ENCODE measurements around the gene TRIM21. TPM values are rescaled to one million over a fixed set of nuclear protein-coding genes. Genes with fewer than 3 reads are reported as not detected.

The TRIM21 gene
- total RNA-seq, 1 donor from 2014 or later = 28.1 TPM

GRCh38 chr11:4385978-4386740 lies 7.3 kb downstream of the TRIM21 start:
- peaks cover 4% of the 10 kb centered on the region for H3K27me3 Mint-ChIP-seq (ENCODE audit: unreplicated experiment)
- H3K4me3 Mint-ChIP-seq (ENCODE audit: unreplicated experiment) = peak overlapping the region; percentile 68
- H3K4me1 Mint-ChIP-seq (ENCODE audit: unreplicated experiment) = peaks cover 3% of the 10 kb centered on the region
- H3K36me3 Mint-ChIP-seq (ENCODE audit: low read depth, unreplicated experiment) = peaks cover 38% of the 10 kb centered on the region
- H3K9me3 Mint-ChIP-seq (ENCODE audit: unreplicated experiment) = no peaks in the 10 kb centered on the region
- peak overlapping the region; percentile 38 for H3K27ac Mint-ChIP-seq (ENCODE audit: unreplicated experiment)
- no peak for TF ChIP-seq CTCF (IDR thresholded peaks at IDR 0.05; ENCODE audit: unreplicated experiment)
- DNase-seq (ENCODE audit: low spot score) = no peak

GRCh38 chr11:4381901-4382300 lies 11.6 kb downstream of the TRIM21 start:
- TF ChIP-seq CTCF (IDR thresholded peaks at IDR 0.05; ENCODE audit: unreplicated experiment) = no peak
- Mint-ChIP-seq H3K9me3 (ENCODE audit: unreplicated experiment) (no peaks in the 10 kb centered on the region), H3K27me3 (ENCODE audit: unreplicated experiment) (peaks cover 4% of the 10 kb centered on the region), H3K36me3 (ENCODE audit: low read depth, unreplicated experiment) (peaks cover 16% of the 10 kb centered on the region), H3K4me3 (ENCODE audit: unreplicated experiment) (no peak overlapping the region), H3K4me1 (ENCODE audit: unreplicated experiment) (peaks cover 3% of the 10 kb centered on the region), H3K27ac (ENCODE audit: unreplicated experiment) (no peak overlapping the region)
- no peak for DNase-seq (ENCODE audit: low spot score)

- Mint-ChIP-seq H3K9me3 (ENCODE audit: unreplicated experiment) (no peaks in the 10 kb centered on the region), H3K36me3 (ENCODE audit: low read depth, unreplicated experiment) (no peaks in the 10 kb centered on the region), H3K4me1 (ENCODE audit: unreplicated experiment) (no peaks in the 10 kb centered on the region), H3K27me3 (ENCODE audit: unreplicated experiment) (no peaks in the 10 kb centered on the region), H3K27ac (ENCODE audit: unreplicated experiment) (no peak overlapping the region), H3K4me3 (ENCODE audit: unreplicated experiment) (no peak overlapping the region)
- no peak for TF ChIP-seq CTCF (IDR thresholded peaks at IDR 0.05; ENCODE audit: unreplicated experiment)
- no peak for DNase-seq (ENCODE audit: low spot score)
Observed at GRCh38 chr11:4375431-4376140, 17.9 kb downstream of the TRIM21 start.

GRCh38 chr11:4370166-4370565 lies 23.3 kb downstream of the TRIM21 start:
- DNase-seq (ENCODE audit: low spot score) = no peak
- no peak overlapping the region for H3K4me3 Mint-ChIP-seq (ENCODE audit: unreplicated experiment)

More at GRCh38 chr11:4370166-4370565, 23.3 kb downstream of the TRIM21 start:
- Mint-ChIP-seq H3K27ac (ENCODE audit: unreplicated experiment) (no peak overlapping the region), H3K4me1 (ENCODE audit: unreplicated experiment) (no peaks in the 10 kb centered on the region), H3K36me3 (ENCODE audit: low read depth, unreplicated experiment) (no peaks in the 10 kb centered on the region), H3K9me3 (ENCODE audit: unreplicated experiment) (no peaks in the 10 kb centered on the region), H3K27me3 (ENCODE audit: unreplicated experiment) (no peaks in the 10 kb centered on the region)
- TF ChIP-seq CTCF (IDR thresholded peaks at IDR 0.05; ENCODE audit: unreplicated experiment) = no peak

All from endothelial cell (in vitro differentiated cells).